Calu3 (cell line): ENCODE results near the gene P2RY6. TPM values are rescaled to one million over a fixed set of nuclear protein-coding genes. Genes with fewer than 3 reads are reported as not detected.

Experiments used
- BruUV-seq: library from RNA; stranded (reverse); fragments of 400-500 nt; replicated peaks from 2 replicates; lab custom pipeline; 2021; lab: Mats Ljungman, UMichigan
- CTCF ChIA-PET: fragments of 300-600 bp; sonication (Branson Sonifier 250); formaldehyde crosslinking; loops from one replicate; lab custom pipeline; 2022; ENCODE audit warnings: antibody characterized with exemption; lab: Charles Lee
- DNase-seq: peaks from one replicate; pipeline ENCODE4 v3.0.0; 2022
- H3K27ac Mint-ChIP-seq: one replicate; pipeline ENCODE4 v1.8.0; 2022; ENCODE audit warnings: mixed read lengths; ENCODE audit not compliant: unreplicated experiment
- H3K27me3 Mint-ChIP-seq: one replicate; pipeline ENCODE4 v1.8.0; 2022; ENCODE audit warnings: mixed read lengths; ENCODE audit not compliant: unreplicated experiment
- H3K36me3 Mint-ChIP-seq: one replicate; pipeline ENCODE4 v1.8.0; 2022; ENCODE audit warnings: mild to moderate bottlenecking, moderate library complexity, mixed read lengths; ENCODE audit not compliant: insufficient read depth, unreplicated experiment
- H3K4me1 Mint-ChIP-seq: one replicate; pipeline ENCODE4 v1.8.0; 2022; ENCODE audit warnings: mild to moderate bottlenecking, low read depth, mixed read lengths; ENCODE audit not compliant: unreplicated experiment
- H3K4me3 Mint-ChIP-seq: one replicate; pipeline ENCODE4 v1.8.0; 2022; ENCODE audit warnings: mild to moderate bottlenecking, low read depth, moderate library complexity, mixed read lengths; ENCODE audit not compliant: unreplicated experiment
- H3K9me3 Mint-ChIP-seq: one replicate; pipeline ENCODE4 v1.8.0; 2022; ENCODE audit warnings: low read depth, mixed read lengths; ENCODE audit not compliant: unreplicated experiment
- CTCF ChIP-seq: fragments of 200-600 bp; IDR thresholded peaks from one replicate; pipeline ENCODE4 v1.8.0; 2022; ENCODE audit warnings: antibody characterized with exemption; ENCODE audit not compliant: unreplicated experiment
- intact Hi-C: fragments of 100-400 bp; cut with micrococcal nuclease; formaldehyde crosslinking; loops from one replicate; pipeline ENCODE4 v1.10.0; 2022; ENCODE audit not compliant: unreplicated experiment
- total RNA-seq: library from RNA; stranded (reverse); gene quantifications from 2 replicates; pipeline ENCODE4 v1.2.3, GENCODE V29; 2022

Gene P2RY6
- total RNA-seq, 1 experiment from 2014 or later = not detected

- H3K27ac Mint-ChIP-seq = peak overlapping the region; percentile 63
- H3K9me3 Mint-ChIP-seq = no peaks in the 10 kb centered on the region
- H3K27me3 Mint-ChIP-seq = peaks cover 14% of the 10 kb centered on the region
- CTCF ChIA-PET = interaction anchor here (1.2 to 2.8 kb wide), 8 partner anchors 8 to 87 kb away, joined by 8 to 41 read pairs (median 10); no protein-coding TSS in a partner anchor
- H3K36me3 Mint-ChIP-seq = peaks cover 28% of the 10 kb centered on the region
- TF ChIP-seq CTCF = no peak
- no TSS peak for BruUV-seq
- intact Hi-C loops = loop anchor here (5.0 kb wide), 1 partner anchor 86 kb away; no protein-coding TSS in a partner anchor
- H3K4me3 Mint-ChIP-seq = peak overlapping the region; percentile 73
- no peaks in the 10 kb centered on the region for H3K4me1 Mint-ChIP-seq
- DNase-seq = no peak
Measured at GRCh38 chr11:73306069-73306841, 34.1 kb downstream of the P2RY6 start.

GRCh38 chr11:73306977-73307322 is 34.8 kb downstream of the P2RY6 start:
- BruUV-seq = TSS peak; percentile 47
- intact Hi-C loops = loop anchor here (1.0 to 5.0 kb wide), 2 partner anchors 28 to 85 kb away; no protein-coding TSS in a partner anchor
- Mint-ChIP-seq H3K36me3 (peaks cover 28% of the 10 kb centered on the region), H3K9me3 (no peaks in the 10 kb centered on the region), H3K4me3 (peak overlapping the region; percentile 73), H3K4me1 (peaks cover 3% of the 10 kb centered on the region), H3K27me3 (peaks cover 9% of the 10 kb centered on the region), H3K27ac (peak overlapping the region; percentile 63)
- CTCF ChIA-PET = interaction anchor here (0.6 to 2.8 kb wide), 15 partner anchors 9 to 717 kb away, joined by 3 to 41 read pairs (median 8); no protein-coding TSS in a partner anchor
- no peak for TF ChIP-seq CTCF
- DNase-seq = no peak

- intact Hi-C loops = loop anchor here (1.0 to 5.0 kb wide), 2 partner anchors 28 to 85 kb away; no protein-coding TSS in a partner anchor
- BruUV-seq = no TSS peak
- CTCF ChIA-PET = interaction anchor here (0.5 to 2.8 kb wide), 17 partner anchors 9 to 717 kb away, joined by 3 to 41 read pairs (median 8); no protein-coding TSS in a partner anchor
- H3K4me1 Mint-ChIP-seq = peaks cover 8% of the 10 kb centered on the region
- TF ChIP-seq CTCF = peak; percentile 84
- peaks cover 4% of the 10 kb centered on the region for H3K27me3 Mint-ChIP-seq
- H3K36me3 Mint-ChIP-seq = peaks cover 28% of the 10 kb centered on the region
- peak; percentile 97 for DNase-seq
- peak overlapping the region; percentile 63 for H3K27ac Mint-ChIP-seq
- peak overlapping the region; percentile 73 for H3K4me3 Mint-ChIP-seq
- H3K9me3 Mint-ChIP-seq = no peaks in the 10 kb centered on the region
Measured at GRCh38 chr11:73307323-73308002, 35.3 kb downstream of the P2RY6 start.
